HepG2 (cell line): ENCODE data around the gene LNPK. TPM values are rescaled to one million over a fixed set of nuclear protein-coding genes. Genes with fewer than 3 reads are reported as not detected.

Experiments
- CENPT ChIP-seq: sonication (generic); formaldehyde crosslinking; IDR thresholded peaks from 2 replicates; pipeline ENCODE4 v1.8.0; 2022; ENCODE audit warnings: low read depth, mild to moderate bottlenecking, moderate library complexity, missing genetic modification reagents
- CSRNP1 ChIP-seq: sonication (generic); formaldehyde crosslinking; IDR thresholded peaks from 2 replicates; pipeline ENCODE4 v1.8.1; 2023; ENCODE audit warnings: mild to moderate bottlenecking, missing genetic modification reagents
- HOXA9 ChIP-seq: sonication (generic); formaldehyde crosslinking; IDR thresholded peaks from 2 replicates; pipeline ENCODE4 v1.8.1; 2022; ENCODE audit warnings: missing genetic modification reagents, mild to moderate bottlenecking, moderate library complexity, borderline replicate concordance
- JUNB ChIP-seq: sonication (generic); formaldehyde crosslinking; IDR thresholded peaks from 2 replicates; pipeline ENCODE4 v1.8.0; 2022; ENCODE audit warnings: missing genetic modification reagents, mild to moderate bottlenecking, borderline replicate concordance
- KLF11 ChIP-seq: IDR thresholded peaks from 2 replicates; pipeline ENCODE4 v1.6.1; 2016; ENCODE audit warnings: missing compliant biosample characterization
- MEIS2 ChIP-seq: sonication (generic); formaldehyde crosslinking; IDR thresholded peaks from 2 replicates; pipeline ENCODE4 v1.9.0; 2021; ENCODE audit warnings: mild to moderate bottlenecking, missing genetic modification reagents
- NFE2 ChIP-seq: sonication (generic); formaldehyde crosslinking; IDR thresholded peaks from 2 replicates; pipeline ENCODE4 v1.4.0; 2020; ENCODE audit warnings: missing genetic modification reagents
- RBAK ChIP-seq: sonication (generic); formaldehyde crosslinking; IDR thresholded peaks from 2 replicates; pipeline ENCODE4 v1.5.1; 2020; ENCODE audit warnings: mild to moderate bottlenecking, missing genetic modification reagents
- RBFOX2 ChIP-seq: fragments of 200-400 bp; formaldehyde crosslinking; IDR thresholded peaks from 2 replicates; pipeline ENCODE4 v1.6.1; 2017; ENCODE audit warnings: low read depth, mild to moderate bottlenecking, low read length
- RXRB ChIP-seq: IDR thresholded peaks from 2 replicates; pipeline ENCODE4 v1.6.1; 2016; ENCODE audit warnings: borderline replicate concordance, missing genetic modification reagents, missing compliant biosample characterization
- SALL2 ChIP-seq: sonication (generic); formaldehyde crosslinking; IDR thresholded peaks from 2 replicates; pipeline ENCODE4 v1.8.1; 2023; ENCODE audit warnings: mild to moderate bottlenecking, missing genetic modification reagents, inconsistent platforms
- SETDB1 ChIP-seq: sonication (generic); formaldehyde crosslinking; IDR thresholded peaks from 2 replicates; pipeline ENCODE4 v1.5.1; 2020; ENCODE audit warnings: missing genetic modification reagents, mild to moderate bottlenecking, borderline replicate concordance
- SIN3A ChIP-seq: IDR thresholded peaks from 2 replicates; pipeline ENCODE4 v1.6.1; 2011; ENCODE audit warnings: low read depth, mild to moderate bottlenecking, control low read depth, low read length, borderline replicate concordance
- TERF1 ChIP-seq: sonication (generic); formaldehyde crosslinking; IDR thresholded peaks from 2 replicates; pipeline ENCODE4 v1.8.0; 2022; ENCODE audit warnings: mild to moderate bottlenecking, missing genetic modification reagents, moderate library complexity
- ZNF34 ChIP-seq: sonication (generic); formaldehyde crosslinking; IDR thresholded peaks from 2 replicates; pipeline ENCODE4 v1.4.0; 2020; ENCODE audit warnings: mild to moderate bottlenecking, missing genetic modification reagents, borderline replicate concordance
- ZNF674 ChIP-seq: sonication (generic); formaldehyde crosslinking; IDR thresholded peaks from 2 replicates; pipeline ENCODE4 v1.5.0; 2020; ENCODE audit warnings: low read depth, mild to moderate bottlenecking, missing genetic modification reagents
- ZNF709 ChIP-seq: sonication (generic); formaldehyde crosslinking; IDR thresholded peaks from 2 replicates; pipeline ENCODE4 v1.5.0; 2020; ENCODE audit warnings: mild to moderate bottlenecking, missing genetic modification reagents
- ZNF784 ChIP-seq: sonication (generic); formaldehyde crosslinking; IDR thresholded peaks from 2 replicates; pipeline ENCODE4 v1.5.1; 2020; ENCODE audit warnings: missing genetic modification reagents, mild to moderate bottlenecking, borderline replicate concordance
- ZNF850 ChIP-seq: sonication (generic); formaldehyde crosslinking; conservative IDR thresholded peaks from 2 replicates; pipeline ENCODE4 v1.9.0; 2021; ENCODE audit warnings: mild to moderate bottlenecking, missing genetic modification reagents
- ZSCAN21 ChIP-seq: sonication (generic); formaldehyde crosslinking; IDR thresholded peaks from 2 replicates; pipeline ENCODE4 v1.8.0; 2022; ENCODE audit warnings: mild to moderate bottlenecking, missing genetic modification reagents, moderate library complexity, borderline replicate concordance
- polyA plus RNA-seq, 8 experiments: library from polyadenylated mRNA; depleted of rRNA in 3 of 8; stranded (reverse) in 7 of 8; unstranded in 1 of 8; fragments of >200 nt; fragmentation: Illumina TruSeq in 4 of 8; extraction: Trizol in 4 of 8; gene quantifications; 2 replicates each; pipeline versions ENCODE4 v1.2.1 to v1.2.3, GENCODE V29; 2011 to 2016; ENCODE audit warnings: low read depth in 4 of 8, missing spikeins in 1 of 8, mixed read lengths in 1 of 8; ENCODE audit not compliant: insufficient read depth in 1 of 8
- total RNA-seq, 5 experiments: library from RNA; depleted of rRNA; stranded (reverse); fragments of >200 nt; fragmentation: Illumina TruSeq; extraction: Trizol; gene quantifications; 2 replicates each; pipeline ENCODE4 v1.2.3, GENCODE V29; 2016; ENCODE audit warnings: low read depth in 1 of 5
- TF ChIP-seq, protein P1 (sequence below): sonication (generic); formaldehyde crosslinking; IDR thresholded peaks from 2 replicates; pipeline ENCODE4 v1.5.0; 2020; ENCODE audit warnings: missing genetic modification reagents, mild to moderate bottlenecking, borderline replicate concordance
- TF ChIP-seq, protein P2 (sequence below): sonication (generic); formaldehyde crosslinking; IDR thresholded peaks from 2 replicates; pipeline ENCODE4 v1.4.0; 2020; ENCODE audit warnings: missing genetic modification reagents

LNPK gene
- total and polyA plus RNA-seq, 2 of the 13 experiments (the other 11 are each of a cell fraction or from before 2014, with no cell fraction given): 25.4 to 26.1 TPM

GRCh38 chr2:176001916-176002687 is at the start of gene LNPK (continued):
- TF ChIP-seq TERF1 (CRISPR knock-in tag) (no peak), ZNF34 (CRISPR knock-in tag) (0 out of 2 replicates have a peak, but pooled peaks have one; percentile 42), RBAK (CRISPR knock-in tag) (0 out of 2 replicates have a peak, but pooled peaks have one; percentile 17), SIN3A (peak; percentile 94), CSRNP1 (CRISPR knock-in tag) (peak; percentile 94), RBFOX2 (peak; percentile 98), ZNF709 (CRISPR knock-in tag) (peak; percentile 24; the same call in 1 of the 2 replicates), ZNF784 (peak; percentile 60; the same call in 1 of the 2 replicates), KLF11 (CRISPR knock-in tag) (no peak), HOXA9 (peak; percentile 36; the same call in 1 of the 2 replicates), ZSCAN21 (no peak; the same call in 1 of the 2 replicates), NFE2 (CRISPR knock-in tag) (no peak), SALL2 (peak; percentile 64; the same call in 1 of the 2 replicates), JUNB (no peak), RXRB (peak; percentile 25; the same call in 1 of the 2 replicates), MEIS2 (CRISPR knock-in tag) (peak; percentile 74), SETDB1 (CRISPR knock-in tag) (0 out of 2 replicates have a peak, but pooled peaks have one; percentile 56), CENPT (CRISPR knock-in tag) (no peak), ZNF674 (no peak; the same call in 1 of the 2 replicates), ZNF850 (CRISPR knock-in tag) (no peak)
- TF ChIP-seq, protein P1, sequence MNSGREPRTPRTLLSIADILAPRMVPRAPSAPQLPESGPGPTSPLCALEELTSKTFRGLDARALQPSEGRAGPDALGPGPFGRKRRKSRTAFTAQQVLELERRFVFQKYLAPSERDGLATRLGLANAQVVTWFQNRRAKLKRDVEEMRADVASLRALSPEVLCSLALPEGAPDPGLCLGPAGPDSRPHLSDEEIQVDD (CRISPR knock-in tag): no peak
- TF ChIP-seq, protein P2, sequence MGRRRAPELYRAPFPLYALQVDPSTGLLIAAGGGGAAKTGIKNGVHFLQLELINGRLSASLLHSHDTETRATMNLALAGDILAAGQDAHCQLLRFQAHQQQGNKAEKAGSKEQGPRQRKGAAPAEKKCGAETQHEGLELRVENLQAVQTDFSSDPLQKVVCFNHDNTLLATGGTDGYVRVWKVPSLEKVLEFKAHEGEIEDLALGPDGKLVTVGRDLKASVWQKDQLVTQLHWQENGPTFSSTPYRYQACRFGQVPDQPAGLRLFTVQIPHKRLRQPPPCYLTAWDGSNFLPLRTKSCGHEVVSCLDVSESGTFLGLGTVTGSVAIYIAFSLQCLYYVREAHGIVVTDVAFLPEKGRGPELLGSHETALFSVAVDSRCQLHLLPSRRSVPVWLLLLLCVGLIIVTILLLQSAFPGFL: no peak
